Astrocyte (in vitro differentiated cells and primary cell): ENCODE measurements around the gene TRMT112. TPM values are rescaled to one million over a fixed set of nuclear protein-coding genes. Genes with fewer than 3 reads are reported as not detected.

Experiments used
- DNase-seq: peaks from one replicate; pipeline ENCODE4 v3.0.0-alpha.2; 2010; ENCODE audit warnings: low read depth
- FAIRE-seq: peaks from 2 replicates; lab custom pipeline; 2011; peaks lifted over from hg19 to GRCh38; lab: Jason Lieb, UNC
- H2AFZ ChIP-seq: 2 replicates; pipeline ENCODE4 v1.6.0; 2012; ENCODE audit warnings: low read depth, low read length, inconsistent platforms
- H3K27ac ChIP-seq: 2 replicates; pipeline ENCODE4 v1.5.1; 2011; ENCODE audit warnings: low read depth, low read length, inconsistent platforms
- H3K27me3 ChIP-seq: 2 replicates; pipeline ENCODE4 v1.6.0; 2011; ENCODE audit warnings: low read length, inconsistent platforms; ENCODE audit not compliant: insufficient read depth
- H3K36me3 ChIP-seq: 2 replicates; pipeline ENCODE4 v1.5.1; 2011; ENCODE audit warnings: low read length, inconsistent platforms; ENCODE audit not compliant: insufficient read depth
- H3K4me1 ChIP-seq: 2 replicates; pipeline ENCODE4 v1.5.1; 2011; ENCODE audit warnings: low read length, inconsistent platforms; ENCODE audit not compliant: insufficient read depth
- H3K4me2 ChIP-seq: 2 replicates; pipeline ENCODE4 v1.6.0; 2012; ENCODE audit warnings: low read length, inconsistent platforms
- H3K4me3 ChIP-seq: 2 replicates; pipeline ENCODE4 v1.5.1; 2011; ENCODE audit warnings: low read depth, mild to moderate bottlenecking, low read length, inconsistent platforms; ENCODE audit not compliant: insufficient read depth
- H3K79me2 ChIP-seq: 2 replicates; pipeline ENCODE4 v1.6.0; 2012; ENCODE audit warnings: mild to moderate bottlenecking, low read length, inconsistent platforms; ENCODE audit not compliant: insufficient read depth
- H3K9ac ChIP-seq: 2 replicates; pipeline ENCODE4 v1.6.0; 2012; ENCODE audit warnings: mild to moderate bottlenecking, low read length, inconsistent platforms
- H3K9me3 ChIP-seq: 2 replicates; pipeline ENCODE4 v1.5.1; 2012; ENCODE audit warnings: low read depth, mild to moderate bottlenecking, low read length, inconsistent platforms; ENCODE audit not compliant: insufficient read depth
- H4K20me1 ChIP-seq: 2 replicates; pipeline ENCODE4 v1.6.0; 2012; ENCODE audit warnings: low read length, inconsistent platforms; ENCODE audit not compliant: insufficient read depth
- H3K27ac Mint-ChIP-seq: one replicate; pipeline ENCODE4 v1.8.0; 2021; ENCODE audit warnings: mild to moderate bottlenecking, mixed read lengths; ENCODE audit not compliant: unreplicated experiment
- H3K27me3 Mint-ChIP-seq: one replicate; pipeline ENCODE4 v1.8.0; 2021; ENCODE audit warnings: low read depth, mixed read lengths; ENCODE audit not compliant: unreplicated experiment
- H3K36me3 Mint-ChIP-seq: one replicate; pipeline ENCODE4 v1.8.0; 2021; ENCODE audit warnings: low read depth, mixed read lengths; ENCODE audit not compliant: unreplicated experiment
- H3K4me1 Mint-ChIP-seq: one replicate; pipeline ENCODE4 v1.8.0; 2021; ENCODE audit warnings: low read depth, mixed read lengths; ENCODE audit not compliant: unreplicated experiment
- H3K4me3 Mint-ChIP-seq: one replicate; pipeline ENCODE4 v1.8.0; 2021; ENCODE audit warnings: mild to moderate bottlenecking, moderate library complexity, mixed read lengths; ENCODE audit not compliant: unreplicated experiment
- H3K9me3 Mint-ChIP-seq: one replicate; pipeline ENCODE4 v1.8.0; 2021; ENCODE audit warnings: mild to moderate bottlenecking, mixed read lengths; ENCODE audit not compliant: unreplicated experiment
- EZH2 ChIP-seq: IDR thresholded peaks from 2 replicates; pipeline ENCODE4 v1.6.1; 2012; ENCODE audit warnings: mild to moderate bottlenecking, low read length, inconsistent platforms; ENCODE audit not compliant: insufficient read depth
- total RNA-seq: library from RNA; stranded (reverse); gene quantifications from 2 replicates; pipeline ENCODE4 v1.2.1, GENCODE V29; 2021
- TF ChIP-seq, protein P1 (sequence below): IDR thresholded peaks from 2 replicates; pipeline ENCODE4 v1.5.1; 2011; ENCODE audit warnings: low read depth, mild to moderate bottlenecking, inconsistent platforms, low read length, moderate library complexity; ENCODE audit not compliant: insufficient read depth

The TRMT112 gene
- total RNA-seq, 1 donor from 2014 or later = 146 TPM

GRCh38 chr11:64298966-64299846 lies 18.2 kb downstream of the TRMT112 start:
- no peak overlapping the region for H3K27ac ChIP-seq
- Mint-ChIP-seq H3K27ac (no peak overlapping the region), H3K36me3 (no peaks in the 10 kb centered on the region), H3K4me1 (peaks cover 10% of the 10 kb centered on the region), H3K9me3 (no peaks in the 10 kb centered on the region), H3K27me3 (peaks cover 60% of the 10 kb centered on the region), H3K4me3 (no peak overlapping the region)
- H2AFZ ChIP-seq = peak overlapping the region; percentile 60
- H3K9me3 ChIP-seq = no peaks in the 10 kb centered on the region
- H3K4me1 ChIP-seq = peaks cover 11% of the 10 kb centered on the region
- peaks cover 60% of the 10 kb centered on the region for H3K27me3 ChIP-seq
- H3K36me3 ChIP-seq = no peaks in the 10 kb centered on the region
- DNase-seq (no peak), FAIRE-seq (no peak)
- H4K20me1 ChIP-seq = peaks cover 6% of the 10 kb centered on the region
- no peak overlapping the region for H3K9ac ChIP-seq
- peak overlapping the region; percentile 81 for H3K4me2 ChIP-seq
- H3K4me3 ChIP-seq = peak overlapping the region; percentile 5
- TF ChIP-seq, protein P1, sequence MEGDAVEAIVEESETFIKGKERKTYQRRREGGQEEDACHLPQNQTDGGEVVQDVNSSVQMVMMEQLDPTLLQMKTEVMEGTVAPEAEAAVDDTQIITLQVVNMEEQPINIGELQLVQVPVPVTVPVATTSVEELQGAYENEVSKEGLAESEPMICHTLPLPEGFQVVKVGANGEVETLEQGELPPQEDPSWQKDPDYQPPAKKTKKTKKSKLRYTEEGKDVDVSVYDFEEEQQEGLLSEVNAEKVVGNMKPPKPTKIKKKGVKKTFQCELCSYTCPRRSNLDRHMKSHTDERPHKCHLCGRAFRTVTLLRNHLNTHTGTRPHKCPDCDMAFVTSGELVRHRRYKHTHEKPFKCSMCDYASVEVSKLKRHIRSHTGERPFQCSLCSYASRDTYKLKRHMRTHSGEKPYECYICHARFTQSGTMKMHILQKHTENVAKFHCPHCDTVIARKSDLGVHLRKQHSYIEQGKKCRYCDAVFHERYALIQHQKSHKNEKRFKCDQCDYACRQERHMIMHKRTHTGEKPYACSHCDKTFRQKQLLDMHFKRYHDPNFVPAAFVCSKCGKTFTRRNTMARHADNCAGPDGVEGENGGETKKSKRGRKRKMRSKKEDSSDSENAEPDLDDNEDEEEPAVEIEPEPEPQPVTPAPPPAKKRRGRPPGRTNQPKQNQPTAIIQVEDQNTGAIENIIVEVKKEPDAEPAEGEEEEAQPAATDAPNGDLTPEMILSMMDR = no peak
- peak; percentile 57 for TF ChIP-seq EZH2
- H3K79me2 ChIP-seq = no peaks in the 10 kb centered on the region

DNA sequence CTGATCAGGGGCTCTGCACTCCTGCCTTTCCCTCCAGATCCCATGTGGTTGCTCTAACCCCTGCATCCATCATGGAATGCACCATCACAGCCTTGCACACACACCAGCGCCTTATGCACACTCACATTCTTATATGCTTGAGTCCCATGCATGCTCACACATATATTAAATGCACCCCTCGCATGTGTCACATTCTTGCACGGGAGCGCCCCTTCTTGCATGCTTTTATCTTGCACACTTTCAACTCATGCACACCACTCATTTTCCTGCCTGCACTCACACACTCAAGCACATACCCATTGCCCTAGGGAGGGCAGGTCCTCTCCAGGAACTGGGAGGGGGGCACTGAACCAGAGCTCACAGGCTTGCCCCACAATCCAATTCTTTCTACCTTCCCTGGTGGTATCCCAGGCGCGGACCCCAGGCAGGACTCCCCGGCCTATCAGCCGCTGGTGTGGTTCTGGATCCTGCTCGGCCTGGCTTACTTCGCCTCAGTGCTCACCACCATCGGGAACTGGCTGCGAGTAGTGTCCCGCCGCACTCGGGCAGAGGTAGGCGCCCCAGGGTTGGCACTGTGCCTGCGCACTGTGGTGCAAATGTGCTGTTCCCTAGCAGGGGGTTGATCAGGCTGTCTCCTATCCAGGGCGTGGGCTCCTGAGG lies 19.5 kb downstream of the TRMT112 start:
- Histone ChIP-seq H3K9ac (no peak overlapping the region), H3K4me3 (no peak overlapping the region), H3K79me2 (no peaks in the 10 kb centered on the region), H3K4me2 (no peak overlapping the region), H3K27me3 (peaks cover 71% of the 10 kb centered on the region), H3K4me1 (peaks cover 11% of the 10 kb centered on the region), H2AFZ (no peak overlapping the region), H4K20me1 (peaks cover 11% of the 10 kb centered on the region), H3K9me3 (no peaks in the 10 kb centered on the region), H3K27ac (no peak overlapping the region), H3K36me3 (no peaks in the 10 kb centered on the region)
- peak overlapping the region; percentile 45 for H3K4me3 Mint-ChIP-seq
- H3K36me3 Mint-ChIP-seq = no peaks in the 10 kb centered on the region
- DNase-seq = no peak
- peaks cover 10% of the 10 kb centered on the region for H3K4me1 Mint-ChIP-seq
- FAIRE-seq = no peak
- TF ChIP-seq, protein P1 = no peak
- peak; percentile 72 for TF ChIP-seq EZH2
- no peak overlapping the region for H3K27ac Mint-ChIP-seq
- peaks cover 66% of the 10 kb centered on the region for H3K27me3 Mint-ChIP-seq
- H3K9me3 Mint-ChIP-seq = no peaks in the 10 kb centered on the region
